Gastrocnemius medialis (tissue), 4 donors: ENCODE data around the gene TRIM71.
"Not testable (repeated sequence)": the region's sequence is repeated elsewhere in the genome, so short reads cannot be mapped to it uniquely, and the experiment has no call there.

Experiments
- POLR2A ChIP-seq, 2 donors: fragments of 450-650 bp; IDR thresholded peaks; one replicate each; pipeline ENCODE4 v1.6.1; 2017; ENCODE audit warnings: antibody characterized with exemption in 2 of 2, mild to moderate bottlenecking in 2 of 2, moderate library complexity in 2 of 2
- TF ChIP-seq, protein P1 (sequence below), 5 experiments: fragments of 450-650 bp in 3 of 5; fragments of 200-600 bp in 2 of 5; sonication (generic) in 2 of 5; IDR thresholded peaks in 4 of 5; conservative IDR thresholded peaks in 1 of 5; 1 replicate in 4 of 5; 2 replicates in 1 of 5; pipeline ENCODE4 v1.5.1; 2016 to 2019; ENCODE audit warnings: antibody characterized with exemption in 5 of 5, mild to moderate bottlenecking in 3 of 5, moderate library complexity in 3 of 5

DNA sequence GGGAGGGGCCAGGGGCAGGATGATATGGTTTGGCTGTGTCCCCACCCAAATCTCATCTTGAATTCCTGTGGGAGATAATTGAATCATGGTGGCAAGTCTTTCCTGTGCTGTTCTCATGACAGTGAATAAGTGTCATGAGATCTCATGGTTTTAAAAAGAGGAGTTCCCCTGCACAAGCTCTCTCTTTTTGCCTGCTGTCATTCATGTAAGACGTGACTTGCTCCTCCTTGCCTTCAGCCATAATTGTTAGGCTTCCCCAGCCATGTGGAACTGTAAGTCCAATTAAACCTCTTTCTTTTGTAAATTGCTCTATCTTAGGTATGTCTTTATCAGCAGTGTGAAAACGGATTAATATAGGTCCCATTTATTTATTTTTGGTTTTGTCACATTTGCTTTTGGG is 113.5 kb downstream of the TRIM71 start:
- TF ChIP-seq, protein P1, sequence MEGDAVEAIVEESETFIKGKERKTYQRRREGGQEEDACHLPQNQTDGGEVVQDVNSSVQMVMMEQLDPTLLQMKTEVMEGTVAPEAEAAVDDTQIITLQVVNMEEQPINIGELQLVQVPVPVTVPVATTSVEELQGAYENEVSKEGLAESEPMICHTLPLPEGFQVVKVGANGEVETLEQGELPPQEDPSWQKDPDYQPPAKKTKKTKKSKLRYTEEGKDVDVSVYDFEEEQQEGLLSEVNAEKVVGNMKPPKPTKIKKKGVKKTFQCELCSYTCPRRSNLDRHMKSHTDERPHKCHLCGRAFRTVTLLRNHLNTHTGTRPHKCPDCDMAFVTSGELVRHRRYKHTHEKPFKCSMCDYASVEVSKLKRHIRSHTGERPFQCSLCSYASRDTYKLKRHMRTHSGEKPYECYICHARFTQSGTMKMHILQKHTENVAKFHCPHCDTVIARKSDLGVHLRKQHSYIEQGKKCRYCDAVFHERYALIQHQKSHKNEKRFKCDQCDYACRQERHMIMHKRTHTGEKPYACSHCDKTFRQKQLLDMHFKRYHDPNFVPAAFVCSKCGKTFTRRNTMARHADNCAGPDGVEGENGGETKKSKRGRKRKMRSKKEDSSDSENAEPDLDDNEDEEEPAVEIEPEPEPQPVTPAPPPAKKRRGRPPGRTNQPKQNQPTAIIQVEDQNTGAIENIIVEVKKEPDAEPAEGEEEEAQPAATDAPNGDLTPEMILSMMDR (IDR thresholded peaks at IDR 0.05 in 4 of 5, conservative IDR thresholded peaks at IDR 0.05 in 1 of 5), result not testable (repeated sequence)
- TF ChIP-seq POLR2A (IDR thresholded peaks at IDR 0.05), result not testable (repeated sequence)
